Stimulated activated CD8-positive, alpha-beta memory T cell treated with anti-CD3 and anti-CD28 coated beads, Interleukin-4, amount 100 ng/mL, for 4 hours (primary cell): ENCODE data around the gene FASTKD1.

Source experiments
- DNase-seq, 2 donors: peaks; one replicate each; pipeline ENCODE4 v3.0.0-alpha.2; 2020; ENCODE audit warnings: low read depth in 2 of 2, low spot score in 1 of 2

FASTKD1 gene

GRCh38 chr2:169509298-169509885 lies 64.3 kb downstream of the FASTKD1 start, which contains the start of gene KLHL41:
TSS of gene KLHL41 (plus strand) at chr2:169509702. CDS start at chr2:169509779, 77 bp downstream.
- DNase-seq: no peak

DNA sequence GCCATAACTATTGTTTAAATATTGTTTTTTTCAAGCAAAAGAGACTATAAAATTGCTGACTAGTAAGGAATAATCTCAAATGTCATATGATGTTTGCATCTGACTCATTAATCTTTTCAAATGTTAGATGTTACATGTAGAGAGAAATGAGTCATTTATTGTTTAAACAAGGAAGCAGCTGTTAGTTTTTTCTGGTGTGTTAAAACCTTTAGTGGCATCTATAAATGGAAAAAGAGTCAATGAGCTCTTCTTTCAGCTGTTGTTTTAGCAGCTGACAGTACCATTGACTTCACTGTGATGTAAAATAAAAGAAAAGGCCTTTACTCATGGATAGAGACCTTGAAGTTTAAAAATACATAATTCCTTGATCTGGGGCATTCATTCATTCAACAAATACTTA lies 66.0 kb downstream of the FASTKD1 start:
- DNase-seq: no peak

- no peak for DNase-seq
Observed at GRCh38 chr2:169504651-169505050, 69.0 kb downstream of the FASTKD1 start.

- DNase-seq: no peak
Observed at GRCh38 chr2:169495310-169495928, 78.2 kb downstream of the FASTKD1 start.

- DNase-seq: no peak
Observed at GRCh38 chr2:169493360-169493759, 80.3 kb downstream of the FASTKD1 start.

- DNase-seq: no peak
Observed at GRCh38 chr2:169491378-169491777, 82.3 kb downstream of the FASTKD1 start.

DNA sequence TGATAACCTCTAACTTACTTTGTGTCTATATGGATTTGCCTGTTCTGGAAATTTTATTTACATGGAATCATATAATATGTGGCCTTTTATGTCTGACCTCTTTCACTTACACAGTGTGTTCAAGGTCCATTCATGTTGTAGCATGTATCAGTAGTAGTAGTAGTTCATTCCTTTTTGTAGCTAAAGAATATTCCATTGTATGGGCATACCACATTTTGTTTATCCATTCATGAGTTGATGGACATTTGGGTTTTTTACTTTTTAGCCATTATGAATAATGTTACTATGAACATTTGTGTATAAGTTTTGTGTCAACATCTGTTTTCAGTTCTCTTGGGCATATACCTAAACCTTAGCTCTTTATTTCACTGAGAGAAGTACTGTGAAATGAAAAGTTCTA lies 82.8 kb downstream of the FASTKD1 start:
- DNase-seq: no peak

- no peak for DNase-seq
Observed at GRCh38 chr2:169486487-169486886, 87.2 kb downstream of the FASTKD1 start.

- DNase-seq: no peak
Observed at GRCh38 chr2:169485650-169486138, 88.0 kb downstream of the FASTKD1 start.

DNA sequence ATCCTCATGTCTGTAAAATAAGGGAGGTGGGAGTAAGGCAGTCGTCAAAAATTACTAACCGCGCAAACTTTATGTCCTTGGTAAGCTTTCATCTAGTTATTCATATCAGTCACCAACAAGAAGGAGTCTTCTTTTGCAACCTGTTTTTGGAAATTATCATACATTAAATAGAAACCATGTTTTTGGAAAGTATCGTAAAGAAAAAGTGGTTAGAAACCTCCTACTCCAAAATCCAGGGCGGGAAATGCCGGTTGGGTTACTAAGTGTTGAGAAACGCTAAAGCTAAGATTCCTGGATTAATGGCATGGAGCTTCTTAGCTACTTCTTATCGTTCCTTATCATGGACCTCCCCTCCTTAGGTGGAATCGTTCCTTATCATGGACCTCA lies 93.6 kb downstream of the FASTKD1 start:
- no peak for DNase-seq
